HL-60/S4 treated with phorbol 12-myristate 13-acetate at 8.2 ng/mL for 4 days and 3 days (cell line): ENCODE data around the gene INSL6.

Source experiments
- in situ Hi-C: fragments of 300-500 bp; cut with MboI; formaldehyde crosslinking; loops from 2 replicates; pipeline ENCODE4 v1.15.0; 2022; ENCODE audit warnings: low sequenced_read_pairs

The INSL6 gene

GRCh38 chr9:5185220-5185840 is at the start of gene INSL6:
Gene INSL6, minus strand, starts transcription at chr9:5185639. Its CDS starts 37 bp downstream, at chr9:5185602.
- in situ Hi-C loops: loop anchor here (25.0 kb wide), 1 partner anchor 402 kb away; no protein-coding TSS in a partner anchor

- in situ Hi-C loops: no loop called here
Observed at GRCh38 chr9:5231212-5231611, 45.8 kb upstream of the INSL6 start, which contains the start of gene INSL4. Gene INSL4, plus strand, starts transcription at chr9:5231419. Its CDS starts 105 bp downstream, at chr9:5231524.

- in situ Hi-C loops: no loop called here
Observed at GRCh38 chr9:5230554-5230953, 45.1 kb upstream of the INSL6 start.

- in situ Hi-C loops: no loop called here
Observed at GRCh38 chr9:5205071-5205470, 19.6 kb upstream of the INSL6 start.

GRCh38 chr9:5195463-5195862 is 10.0 kb upstream of the INSL6 start:
- in situ Hi-C loops: loop anchor here (25.0 kb wide), 1 partner anchor 392 kb away; no protein-coding TSS in a partner anchor

GRCh38 chr9:5193345-5193744 is 7.9 kb upstream of the INSL6 start:
- in situ Hi-C loops: loop anchor here (25.0 kb wide), 1 partner anchor 394 kb away; no protein-coding TSS in a partner anchor

GRCh38 chr9:5191985-5192384 is 6.5 kb upstream of the INSL6 start:
- in situ Hi-C loops: loop anchor here (25.0 kb wide), 1 partner anchor 395 kb away; no protein-coding TSS in a partner anchor

GRCh38 chr9:5188060-5188984 is 2.9 kb upstream of the INSL6 start:
- in situ Hi-C loops: loop anchor here (25.0 kb wide), 1 partner anchor 399 kb away; no protein-coding TSS in a partner anchor

- in situ Hi-C loops: loop anchor here (25.0 kb wide), 1 partner anchor 401 kb away; no protein-coding TSS in a partner anchor
Observed at GRCh38 chr9:5186416-5187169, 1.2 kb upstream of the INSL6 start.

GRCh38 chr9:5184776-5185175 is 663 bp downstream of the INSL6 start:
- in situ Hi-C loops: loop anchor here (25.0 kb wide), 1 partner anchor 403 kb away; no protein-coding TSS in a partner anchor

- in situ Hi-C loops: loop anchor here (25.0 kb wide), 1 partner anchor 407 kb away; no protein-coding TSS in a partner anchor
Observed at GRCh38 chr9:5180631-5181030, 4.8 kb downstream of the INSL6 start.

- in situ Hi-C loops: loop anchor here (25.0 kb wide), 1 partner anchor 409 kb away; no protein-coding TSS in a partner anchor
Observed at GRCh38 chr9:5178126-5178805, 7.2 kb downstream of the INSL6 start.

GRCh38 chr9:5146241-5146640 is 39.2 kb downstream of the INSL6 start:
- in situ Hi-C loops: no loop called here

GRCh38 chr9:5144217-5144616 is 41.2 kb downstream of the INSL6 start:
- in situ Hi-C loops: no loop called here

- in situ Hi-C loops: no loop called here
Observed at GRCh38 chr9:5140151-5140550, 45.3 kb downstream of the INSL6 start.

- in situ Hi-C loops: no loop called here
Observed at GRCh38 chr9:5122516-5122915, 62.9 kb downstream of the INSL6 start.

GRCh38 chr9:5122116-5122515 is 63.3 kb downstream of the INSL6 start:
- in situ Hi-C loops: no loop called here

- in situ Hi-C loops: no loop called here
Observed at GRCh38 chr9:5113994-5114748, 71.3 kb downstream of the INSL6 start.
